AG04449 (cell line): ENCODE data around the gene TCF25.

Source experiments
- CTCF ChIA-PET: fragments of 350-600 bp; formaldehyde crosslinking; extraction: SDS; loops from one replicate; lab custom pipeline; 2021; ENCODE audit warnings: antibody characterized with exemption; lab: Yijun Ruan, JAX
- POLR2A ChIA-PET: fragments of 400-600, 350-600 bp; formaldehyde crosslinking; extraction: SDS; loops from one replicate; lab custom pipeline; 2020; ENCODE audit warnings: antibody characterized with exemption, inconsistent platforms; lab: Yijun Ruan, JAX
- DNase-seq: peaks from one replicate; pipeline ENCODE4 v3.0.0-alpha.2; 2010; ENCODE audit warnings: low read depth, low spot score
- H3K4me3 ChIP-seq: 2 replicates; pipeline ENCODE4 v1.5.1; 2011; ENCODE audit warnings: low read depth, mild to moderate bottlenecking, control low read depth, low read length
- TF ChIP-seq, protein P1 (sequence below): IDR thresholded peaks from one replicate; pipeline ENCODE4 v1.5.1; 2011; ENCODE audit warnings: mild to moderate bottlenecking, moderate library complexity, low read length, control low read depth, inconsistent platforms; ENCODE audit not compliant: insufficient read depth; ENCODE audit errors: missing control alignments

Gene TCF25

GRCh38 chr16:89855986-89856385 lies 17.4 kb upstream of the TCF25 start:
- ChIA-PET POLR2A (interaction anchor here (0.6 kb wide), 1 partner anchor 63 kb away, joined by 4 read pairs; the partner anchor contains the start of gene MC1R), CTCF (no interaction called here)
- H3K4me3 ChIP-seq: no peak overlapping the region
- DNase-seq: no peak
- TF ChIP-seq, protein P1, sequence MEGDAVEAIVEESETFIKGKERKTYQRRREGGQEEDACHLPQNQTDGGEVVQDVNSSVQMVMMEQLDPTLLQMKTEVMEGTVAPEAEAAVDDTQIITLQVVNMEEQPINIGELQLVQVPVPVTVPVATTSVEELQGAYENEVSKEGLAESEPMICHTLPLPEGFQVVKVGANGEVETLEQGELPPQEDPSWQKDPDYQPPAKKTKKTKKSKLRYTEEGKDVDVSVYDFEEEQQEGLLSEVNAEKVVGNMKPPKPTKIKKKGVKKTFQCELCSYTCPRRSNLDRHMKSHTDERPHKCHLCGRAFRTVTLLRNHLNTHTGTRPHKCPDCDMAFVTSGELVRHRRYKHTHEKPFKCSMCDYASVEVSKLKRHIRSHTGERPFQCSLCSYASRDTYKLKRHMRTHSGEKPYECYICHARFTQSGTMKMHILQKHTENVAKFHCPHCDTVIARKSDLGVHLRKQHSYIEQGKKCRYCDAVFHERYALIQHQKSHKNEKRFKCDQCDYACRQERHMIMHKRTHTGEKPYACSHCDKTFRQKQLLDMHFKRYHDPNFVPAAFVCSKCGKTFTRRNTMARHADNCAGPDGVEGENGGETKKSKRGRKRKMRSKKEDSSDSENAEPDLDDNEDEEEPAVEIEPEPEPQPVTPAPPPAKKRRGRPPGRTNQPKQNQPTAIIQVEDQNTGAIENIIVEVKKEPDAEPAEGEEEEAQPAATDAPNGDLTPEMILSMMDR: no peak

DNA sequence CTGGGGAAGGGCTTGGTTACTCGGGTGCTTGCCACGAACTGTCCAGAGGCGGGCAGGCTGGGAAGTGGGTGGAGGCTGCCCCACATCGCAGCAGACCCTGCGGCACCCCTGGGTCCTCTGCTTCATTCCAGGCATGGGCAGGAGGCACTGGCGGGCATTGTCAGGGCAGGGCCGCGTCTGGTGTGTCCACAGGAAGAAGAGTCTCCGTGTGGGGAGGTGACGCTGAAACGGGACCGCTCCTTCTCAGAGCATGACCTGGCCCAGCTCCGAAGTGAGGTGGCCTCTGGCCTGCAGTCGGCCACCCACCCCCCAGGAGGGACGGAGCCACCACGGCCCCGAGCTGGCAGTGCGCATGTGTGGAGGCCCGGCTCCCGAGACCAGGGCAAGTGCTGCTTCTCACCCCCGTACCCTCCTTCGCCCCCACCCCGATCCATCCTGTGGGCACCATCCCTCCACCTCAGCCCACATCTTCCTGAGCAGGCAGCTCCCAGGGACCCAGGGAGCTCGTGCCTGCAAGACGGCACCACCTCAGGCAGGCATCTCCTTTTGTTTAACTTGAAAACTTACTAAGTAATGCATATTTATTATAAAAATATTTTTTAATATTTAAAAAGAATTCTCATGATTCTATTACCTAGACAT lies 14.3 kb upstream of the TCF25 start:
- no peak for DNase-seq
- ChIA-PET CTCF (interaction anchor here (1.2 to 6.5 kb wide), 18 partner anchors 14 to 282 kb away, joined by 3 to 83 read pairs (median 8); partner anchors contain the start of genes CDK10, CHMP1A, SPATA2L and SPATA33), POLR2A (no interaction called here)
- H3K4me3 ChIP-seq: no peak overlapping the region
- TF ChIP-seq, protein P1: no peak

DNA sequence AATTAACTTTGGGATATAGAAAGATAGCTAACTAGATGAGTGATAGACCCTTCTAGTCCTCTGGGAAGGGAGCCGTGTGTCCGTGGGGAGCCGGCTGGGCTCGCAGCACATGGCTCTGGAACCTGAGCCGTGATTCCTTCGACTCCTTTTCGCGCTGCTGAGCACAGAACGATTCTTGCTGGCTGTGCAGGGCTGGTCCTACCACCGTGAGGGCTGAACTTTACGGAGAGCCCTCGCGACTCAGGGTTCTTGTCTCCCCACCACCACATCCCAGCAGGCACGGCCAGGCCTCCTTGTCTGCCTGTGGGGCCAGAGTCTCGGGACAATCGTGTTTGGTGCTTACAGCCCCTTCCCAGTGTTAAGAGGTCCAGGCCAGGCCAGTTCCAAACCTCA lies 13.8 kb upstream of the TCF25 start:
- H3K4me3 ChIP-seq: no peak overlapping the region
- CTCF ChIA-PET: interaction anchor here (0.7 to 6.5 kb wide), 26 partner anchors 14 to 284 kb away, joined by 3 to 83 read pairs (median 6); partner anchors contain the start of genes CDK10, CHMP1A, CPNE7 and SPATA2L
- POLR2A ChIA-PET: interaction anchor here (1.1 kb wide), 1 partner anchor 154 kb away, joined by 3 read pairs; no protein-coding TSS in a partner anchor
- no peak for DNase-seq
- TF ChIP-seq, protein P1: no peak

DNA sequence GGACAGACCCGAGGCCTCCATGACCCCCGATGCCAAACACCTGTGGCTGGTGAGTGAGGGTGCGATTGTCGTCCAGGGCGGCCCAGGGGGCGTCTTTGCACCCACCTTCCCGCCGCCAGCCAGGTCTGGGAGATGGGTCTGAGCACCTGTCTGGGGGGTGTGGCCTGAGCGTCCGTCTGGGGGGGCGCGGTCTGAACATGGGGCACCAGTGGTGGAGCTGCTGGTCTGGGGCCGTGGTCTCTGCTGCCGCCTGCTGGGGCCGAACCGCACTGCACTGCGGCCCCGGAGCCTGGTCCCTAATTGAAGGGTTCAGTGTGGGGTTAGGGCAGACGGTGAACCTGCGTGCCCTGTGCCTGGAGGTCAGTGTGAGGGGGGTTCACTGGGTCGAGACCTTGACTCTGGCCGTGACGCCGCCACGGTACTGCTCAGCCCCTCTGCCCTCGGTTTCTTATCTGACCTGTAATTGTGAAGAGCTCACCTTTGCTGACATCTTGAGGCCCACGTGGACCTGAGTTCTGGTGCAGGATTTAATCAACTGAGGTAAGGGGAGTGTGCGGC lies 12.6 kb upstream of the TCF25 start:
- POLR2A ChIA-PET: interaction anchor here (0.7 to 1.1 kb wide), 2 partner anchors 15 to 155 kb away, joined by 3 read pairs; no protein-coding TSS in a partner anchor
- TF ChIP-seq, protein P1: peak; percentile 100
- DNase-seq: no peak
- H3K4me3 ChIP-seq: no peak overlapping the region
- CTCF ChIA-PET: interaction anchor here (0.6 to 6.5 kb wide), 44 partner anchors 9 to 326 kb away, joined by 3 to 83 read pairs (median 4); partner anchors contain the start of genes CDK10, CHMP1A, SPATA2L and SPATA33

DNA sequence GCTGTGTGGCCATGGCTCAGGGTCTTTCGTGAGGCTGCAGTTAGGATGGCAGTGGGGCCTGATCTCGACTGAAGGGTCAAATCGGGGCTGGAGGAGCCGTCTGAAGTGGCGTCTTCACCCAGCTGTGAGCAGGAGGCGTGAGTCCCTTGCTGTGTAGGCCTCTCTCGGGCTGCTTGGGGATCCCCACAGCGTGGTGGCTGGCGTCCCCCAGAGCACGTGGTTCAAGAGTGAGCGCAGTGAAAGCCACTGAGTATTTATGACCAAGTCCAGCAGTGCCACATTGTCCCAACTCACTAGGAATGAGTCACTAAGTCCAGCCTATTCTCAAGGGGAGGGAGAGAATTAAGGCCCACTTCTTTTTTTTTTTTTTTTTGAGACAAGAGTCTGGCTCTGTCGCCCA lies 11.7 kb upstream of the TCF25 start:
- TF ChIP-seq, protein P1: no peak
- ChIA-PET CTCF (interaction anchor here (0.6 to 6.5 kb wide), 32 partner anchors 9 to 326 kb away, joined by 3 to 83 read pairs (median 4); partner anchors contain the start of genes CDK10, SPATA2L and TCF25), POLR2A (interaction anchor here (0.7 kb wide), 1 partner anchor 9 kb away, joined by 4 read pairs; no protein-coding TSS in a partner anchor)
- DNase-seq: no peak
- no peak overlapping the region for H3K4me3 ChIP-seq

GRCh38 chr16:89862732-89863131 lies 10.7 kb upstream of the TCF25 start:
- CTCF ChIA-PET: interaction anchor here (0.8 to 6.5 kb wide), 8 partner anchors 9 to 163 kb away, joined by 3 to 83 read pairs (median 55); partner anchors contain the start of genes SPATA2L and TCF25

More at GRCh38 chr16:89862732-89863131, 10.7 kb upstream of the TCF25 start:
- H3K4me3 ChIP-seq: no peak overlapping the region
- TF ChIP-seq, protein P1: no peak
- POLR2A ChIA-PET: interaction anchor here (2.6 kb wide), 1 partner anchor 10 kb away, joined by 9 read pairs; the partner anchor contains the start of gene TCF25
- no peak for DNase-seq
